ENCODE data around the gene PRKAG2. TPM values are rescaled to one million over a fixed set of nuclear protein-coding genes. Genes with fewer than 3 reads are reported as not detected.

Gene PRKAG2
- total and polyA plus RNA-seq, 2 of the 8 experiments (the other 6 are each of a cell fraction or from before 2014, with no cell fraction given) = 7.5 to 18.1 TPM

DNA sequence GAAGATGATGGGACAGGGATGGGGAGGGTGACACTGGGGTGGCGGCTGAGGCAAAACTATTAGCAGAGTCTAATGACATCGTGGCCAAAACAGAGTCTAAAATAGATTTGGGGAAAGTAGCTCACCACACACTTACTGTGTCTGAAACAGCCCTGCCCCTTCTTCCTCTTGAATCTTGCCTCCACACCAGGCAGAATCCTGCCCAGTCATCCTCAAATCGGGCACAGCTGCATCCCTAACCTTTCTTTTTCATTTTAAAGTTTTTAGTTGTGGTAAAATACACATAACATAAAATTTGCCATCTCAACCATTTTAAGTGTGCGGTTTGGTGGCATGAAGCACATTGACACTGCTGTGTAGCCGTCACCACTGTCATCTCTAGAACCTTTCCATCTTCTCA is 90.0 kb downstream of the PRKAG2 start:
- Histone ChIP-seq H4K20me1 (replicated peaks in 1 of 2; ENCODE audit: control insufficient read depth in 1 of 2, insufficient read depth in 2 of 2, low read length in 2 of 2) (no peaks in the 10 kb centered on the region), H3K79me2 (ENCODE audit: control insufficient read depth in 1 of 2, insufficient read depth in 2 of 2, low read length in 2 of 2) (no peaks in the 10 kb centered on the region), H2AFZ (ENCODE audit: low read length) (no peak overlapping the region), H2BK15ac (ENCODE audit: low read length) (no peak overlapping the region), H3K18ac (ENCODE audit: extremely low read depth, low read length) (no peak overlapping the region), H3K27ac (ENCODE audit: low read depth, low read length) (no peak overlapping the region), H4K91ac (replicated peaks; ENCODE audit: insufficient read length, low read length) (no peak overlapping the region), H3K36me3 (ENCODE audit: control insufficient read depth in 2 of 4, insufficient read depth in 4 of 4, low read length in 3 of 4) (no peaks in the 10 kb centered on the region), H4K5ac (ENCODE audit: insufficient read length, low read depth, low read length) (no peak overlapping the region), H3K4me2 (ENCODE audit: insufficient read depth in 1 of 2, low read depth in 2 of 2, low read length in 2 of 2) (no peak overlapping the region), H3K23ac (ENCODE audit: insufficient read length) (no peak overlapping the region), H3K27me3 (replicated peaks in 1 of 4; ENCODE audit: control insufficient read depth in 3 of 4, extremely low read depth in 1 of 4, insufficient read depth in 3 of 4, low read length in 3 of 4) (peaks cover 0 to 6% (median 3%) of the 10 kb centered on the region in 4 experiments; a peak in 3 of 7 replicates), H3K4me3 (ENCODE audit: extremely low read depth in 1 of 4, insufficient read depth in 2 of 4, low read depth in 3 of 4, low read length in 4 of 4) (no peak overlapping the region), H3K4ac (replicated peaks; ENCODE audit: insufficient read length, low read depth, low read length) (no peak overlapping the region), H2BK5ac (ENCODE audit: low read depth, low read length) (no peak overlapping the region), H4K8ac (ENCODE audit: extremely low read depth, insufficient read depth, low read length) (peak overlapping the region; percentile 48; the same call in 1 of the 2 replicates), H3K56ac (replicated peaks; ENCODE audit: insufficient read length, low read depth, low read length) (no peak overlapping the region), H2BK20ac (ENCODE audit: low read length) (no peak overlapping the region), H2BK120ac (replicated peaks; ENCODE audit: low read depth, low read length) (no peak overlapping the region), H2AK5ac (ENCODE audit: low read depth, low read length) (no peak overlapping the region), H3K23me2 (ENCODE audit: low read depth, low read length) (peaks cover 3% of the 10 kb centered on the region), H3K4me1 (replicated peaks in 1 of 4; ENCODE audit: control insufficient read depth in 3 of 4, insufficient read depth in 4 of 4, low read length in 3 of 4) (peaks cover 0 to 4% (median 1%) of the 10 kb centered on the region in 4 experiments; a peak in 2 of 7 replicates), H2BK12ac (ENCODE audit: low read depth, low read length) (no peak overlapping the region), H3K14ac (ENCODE audit: insufficient read length) (no peak overlapping the region), H3K9me3 (ENCODE audit: insufficient read depth in 2 of 2, low read depth in 1 of 2, low read length in 1 of 2) (no peaks in the 10 kb centered on the region), H3K79me1 (ENCODE audit: low read depth, low read length) (no peaks in the 10 kb centered on the region), H3K9ac (replicated peaks in 1 of 4; ENCODE audit: extremely low read depth in 1 of 4, low read depth in 3 of 4, low read length in 3 of 4) (no peak overlapping the region)
- no peak for FAIRE-seq
- ChIA-PET POLR2A (ENCODE audit: partially characterized antibody) (no interaction called here), CTCF (ENCODE audit: partially characterized antibody) (interaction anchor here (1.2 to 1.4 kb wide), 2 partner anchors 25 to 36 kb away, joined by 3 to 4 read pairs; no protein-coding TSS in a partner anchor)
- WGBS, 2 experiments (ENCODE audit: extremely low coverage in 1 of 2, insufficient coverage in 1 of 2, insufficient read length in 1 of 2, insufficient replicate concordance in 2 of 2, low coverage in 1 of 2, low lambda C conversion rate in 2 of 2, missing lambda C conversion rate in 1 of 2) = 87% methylated on average over 5 of the region's 5 CpGs; no CpG with 5 or more reads in 1 of the 2 experiments
- no peak for DNase-seq (ENCODE audit: low read depth in 1 of 2, low spot score in 2 of 2)
- TF ChIP-seq GABPA (IDR thresholded peaks at IDR 0.05; ENCODE audit: borderline replicate concordance, insufficient read depth, low read length) (no peak), HDAC6 (IDR thresholded peaks at IDR 0.05; ENCODE audit: low read depth, low read length) (no peak), CHD2 (IDR thresholded peaks at IDR 0.05; ENCODE audit: low read length) (no peak), POLR2AphosphoS5 (IDR thresholded peaks at IDR 0.05; ENCODE audit: low read depth, low read length) (no peak), EZH2 (IDR thresholded peaks at IDR 0.05; ENCODE audit: low read depth, low read length, severe bottlenecking) (no peak), POLR2A (IDR thresholded peaks at IDR 0.05; ENCODE audit: control extremely low read depth in 1 of 2, low read depth in 2 of 2, low read length in 2 of 2) (no peak), RXRA (IDR thresholded peaks at IDR 0.05; ENCODE audit: insufficient read depth, low read depth, low read length) (no peak), FOSL1 (IDR thresholded peaks at IDR 0.05; ENCODE audit: insufficient read depth, low read depth, low read length) (no peak), YY1 (IDR thresholded peaks at IDR 0.05; ENCODE audit: low read depth, low read length) (no peak), SUZ12 (IDR thresholded peaks at IDR 0.05; ENCODE audit: low read length) (no peak), CREB1 (IDR thresholded peaks at IDR 0.05) (no peak)

Data from H1 (cell line).